Activated CD4-positive, alpha-beta T cell treated with anti-CD3 and anti-CD28 coated beads, Interleukin-2, amount 50 U/mL, for 4 hours (primary cell): ENCODE measurements around the gene KCNMB4.
"Not testable (repeated sequence)": the region's sequence is repeated elsewhere in the genome, so short reads cannot be mapped to it uniquely, and the experiment has no call there.

ENCODE experiments used
- DNase-seq, 2 experiments: peaks; one replicate each; pipeline ENCODE4 v3.0.0-alpha.2; 2020

The KCNMB4 gene

DNA sequence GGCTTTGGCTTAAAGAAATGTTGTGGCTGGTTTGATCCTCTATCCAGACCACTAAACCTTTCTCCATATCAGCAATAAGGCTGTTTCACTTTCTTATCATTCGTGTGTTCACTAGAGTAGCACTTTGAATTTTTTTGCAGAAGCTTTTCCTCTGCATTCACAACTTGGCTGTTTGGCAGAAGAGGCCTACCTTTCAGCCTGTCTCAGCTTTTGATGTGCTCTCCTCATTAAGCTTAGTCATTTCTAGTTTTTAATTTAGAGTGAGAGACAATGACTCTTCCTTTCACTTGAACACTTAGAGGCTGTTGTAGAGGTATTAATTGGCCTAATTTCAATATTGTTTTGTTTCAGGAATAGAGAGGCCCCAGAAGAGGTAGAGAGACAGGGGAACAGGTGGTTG lies 13.8 kb downstream of the KCNMB4 start:
- DNase-seq: no peak

DNA sequence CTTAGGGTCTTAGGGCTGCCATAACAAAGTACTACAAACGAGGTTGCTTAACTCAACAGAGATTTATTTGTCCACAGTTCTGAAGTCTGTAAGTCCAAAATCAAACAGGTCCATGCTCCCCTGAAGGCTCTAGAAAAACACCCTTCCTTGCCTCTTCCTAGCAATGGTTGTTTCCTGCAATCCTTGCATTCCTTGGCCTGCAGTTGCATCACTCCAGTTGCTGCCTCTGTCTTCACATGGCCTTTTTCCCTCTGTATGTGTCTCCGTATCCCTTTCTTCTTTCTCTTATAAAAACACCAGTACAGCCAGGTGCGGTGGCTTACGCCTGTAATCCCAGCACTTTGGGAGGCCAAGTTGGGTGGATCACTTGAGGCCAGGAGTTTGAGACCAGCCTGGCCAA lies 17.4 kb downstream of the KCNMB4 start:
- no peak for DNase-seq

DNA sequence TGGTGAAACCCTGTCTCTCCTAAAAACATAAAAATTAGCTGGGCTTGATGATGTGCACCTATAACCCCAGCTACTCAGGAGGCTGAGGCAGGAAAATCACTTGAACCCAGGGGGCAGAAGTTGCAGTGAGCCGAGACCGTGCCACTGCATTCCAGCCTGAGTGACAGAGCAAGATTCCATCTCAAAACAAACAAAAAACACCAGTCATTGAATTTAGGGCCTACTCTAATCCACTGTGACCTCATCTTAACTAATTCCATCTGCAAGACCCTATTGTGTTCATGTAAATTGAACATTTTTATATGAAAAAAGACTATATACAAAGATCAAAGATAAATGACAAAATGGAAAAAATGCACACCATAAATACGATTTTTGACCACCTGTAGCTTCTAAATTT lies 17.8 kb downstream of the KCNMB4 start:
- no peak for DNase-seq

DNA sequence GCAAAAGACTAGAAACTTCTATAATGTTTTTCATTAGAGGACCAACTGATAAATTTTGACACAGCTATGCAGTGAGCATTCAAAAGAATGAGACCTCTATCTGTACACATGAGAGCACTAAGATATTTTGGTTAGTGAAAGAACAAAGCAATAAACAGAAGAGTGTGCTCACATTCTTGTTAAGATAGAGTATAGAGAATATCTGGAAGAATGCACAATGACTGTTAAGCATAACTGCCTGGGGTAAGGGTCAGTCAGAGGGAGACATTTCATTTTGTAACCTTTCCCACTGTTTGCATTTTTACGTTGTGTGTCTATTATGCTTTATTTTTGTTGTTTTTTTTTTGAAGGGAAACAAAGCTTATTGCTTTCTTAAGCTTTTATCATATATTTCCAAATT lies 20.7 kb downstream of the KCNMB4 start:
- DNase-seq: no peak

DNA sequence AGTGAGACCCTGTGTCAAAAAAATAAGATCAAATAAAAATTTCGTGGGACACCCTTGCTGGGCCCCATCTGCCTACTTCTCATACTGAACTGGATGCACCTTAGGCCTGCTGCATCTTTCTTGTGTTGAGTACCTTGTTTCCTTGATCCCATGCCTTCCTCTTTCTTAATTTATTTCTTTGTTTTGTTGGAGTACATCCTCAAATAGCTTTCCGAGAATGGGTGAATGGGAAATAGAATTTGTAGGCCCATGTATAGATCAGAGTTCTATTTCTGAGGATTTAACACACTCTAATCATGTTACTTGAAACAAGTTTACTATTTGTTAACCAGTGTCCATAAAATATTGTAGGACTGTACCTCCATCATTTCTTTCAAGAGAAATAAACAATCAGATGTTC lies 23.6 kb downstream of the KCNMB4 start:
- no peak for DNase-seq

DNA sequence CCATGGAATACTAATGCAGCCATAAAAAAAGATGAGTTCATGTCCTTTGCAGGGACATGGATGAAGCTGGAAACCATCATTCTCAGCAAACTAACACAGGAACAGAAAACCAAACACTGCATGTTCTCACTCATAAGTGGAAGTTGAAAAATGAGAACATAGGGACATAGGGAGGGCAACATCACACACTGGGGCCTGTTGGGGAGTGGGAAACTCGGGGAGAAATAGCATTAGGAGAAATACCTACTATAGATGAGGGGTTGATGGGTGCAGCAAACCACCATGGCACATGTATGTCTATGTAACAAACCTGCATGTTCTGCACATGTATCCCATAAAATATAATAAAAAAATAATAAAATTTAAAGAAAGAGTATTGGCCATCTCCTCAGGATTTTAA lies 26.5 kb downstream of the KCNMB4 start:
- DNase-seq: not testable (repeated sequence)

DNA sequence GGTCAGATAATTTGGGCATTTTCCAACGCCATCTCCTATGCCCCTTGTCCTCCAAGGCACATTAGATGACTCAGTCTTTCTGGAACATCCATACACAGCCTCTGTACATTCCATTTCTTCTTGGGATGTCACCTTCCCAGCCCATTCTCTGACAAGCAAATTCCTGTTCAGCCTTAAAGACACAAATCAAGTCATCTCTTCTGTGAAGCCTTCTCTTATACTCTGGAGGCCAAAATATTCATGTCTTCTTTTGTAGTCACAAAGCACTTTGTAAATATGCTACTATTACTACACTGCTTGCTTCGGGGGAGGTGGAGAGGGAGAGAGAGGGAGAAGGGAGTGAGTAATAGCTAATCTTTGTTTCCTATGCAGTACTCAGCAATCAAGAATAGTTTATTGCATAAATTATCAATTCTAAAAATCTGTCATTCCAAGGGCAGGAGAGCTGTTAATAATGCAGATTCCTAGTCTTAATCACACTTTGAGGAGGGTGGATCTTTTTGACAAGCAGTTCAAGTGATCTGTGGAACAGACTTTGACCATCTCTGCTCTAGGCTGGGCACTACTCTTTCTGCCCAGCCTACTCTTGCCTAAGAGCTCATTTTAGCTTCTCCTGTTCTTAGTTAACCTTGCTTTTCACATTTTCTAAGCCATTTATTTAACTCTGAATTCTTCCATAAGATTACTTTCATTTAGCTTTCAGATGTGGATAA lies 27.9 kb downstream of the KCNMB4 start:
- DNase-seq: no peak

DNA sequence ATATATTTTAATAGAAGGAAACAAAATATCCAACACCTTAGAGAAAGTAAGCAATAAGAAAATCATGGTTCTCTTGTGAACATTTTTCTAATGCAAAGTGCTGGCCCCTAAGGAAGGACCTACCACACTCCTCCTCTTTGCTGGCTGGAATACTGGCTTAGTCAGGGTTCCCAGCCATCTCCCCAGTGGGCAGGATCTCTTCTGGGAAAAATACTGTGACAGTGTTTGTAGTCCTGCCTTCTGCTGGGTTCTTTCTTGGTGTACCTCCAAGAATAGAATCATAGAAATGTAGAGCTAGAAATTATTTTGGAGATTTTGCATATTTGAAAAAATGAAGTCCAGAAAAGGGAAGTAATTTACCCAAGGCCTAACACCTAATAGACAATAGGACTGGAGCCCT lies 31.9 kb downstream of the KCNMB4 start:
- no peak for DNase-seq

DNA sequence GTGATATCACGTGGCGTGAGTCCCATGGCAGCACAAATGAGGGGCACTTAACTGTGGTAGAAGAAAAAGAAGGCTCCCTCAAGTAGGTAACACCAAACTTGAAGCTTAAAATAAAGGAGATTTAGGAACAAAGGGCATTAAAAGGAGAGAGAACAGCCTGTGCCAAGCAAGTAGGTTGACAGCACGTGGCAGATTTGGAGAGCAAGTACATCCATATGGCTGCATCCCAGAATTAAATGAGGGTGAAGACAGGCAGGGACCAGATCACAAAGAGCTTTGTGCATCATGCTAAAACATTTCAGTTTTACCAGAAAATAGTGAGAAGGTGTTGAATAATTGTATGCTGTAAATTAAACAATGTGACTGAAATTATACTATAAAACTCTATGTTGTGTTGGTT lies 32.8 kb downstream of the KCNMB4 start:
- DNase-seq: no peak

DNA sequence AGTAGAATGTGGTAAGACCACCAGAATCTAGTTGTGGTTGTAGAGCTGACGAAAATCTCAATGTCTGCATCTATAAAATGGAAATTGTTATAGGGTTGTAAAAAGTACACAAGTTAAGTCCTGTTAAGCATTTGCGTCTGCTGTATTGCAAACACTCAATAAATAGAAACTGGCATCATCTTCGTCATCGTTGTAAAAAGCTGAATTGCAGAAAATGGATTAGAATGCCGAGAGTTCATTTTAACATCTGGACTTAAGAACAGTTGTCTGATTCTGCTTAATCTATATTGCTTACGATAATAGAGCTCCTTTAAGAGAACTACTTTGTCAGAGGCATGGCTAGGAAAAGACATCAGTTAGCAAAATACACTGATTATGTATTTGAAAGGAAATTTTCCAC lies 33.2 kb downstream of the KCNMB4 start:
- DNase-seq: no peak

DNA sequence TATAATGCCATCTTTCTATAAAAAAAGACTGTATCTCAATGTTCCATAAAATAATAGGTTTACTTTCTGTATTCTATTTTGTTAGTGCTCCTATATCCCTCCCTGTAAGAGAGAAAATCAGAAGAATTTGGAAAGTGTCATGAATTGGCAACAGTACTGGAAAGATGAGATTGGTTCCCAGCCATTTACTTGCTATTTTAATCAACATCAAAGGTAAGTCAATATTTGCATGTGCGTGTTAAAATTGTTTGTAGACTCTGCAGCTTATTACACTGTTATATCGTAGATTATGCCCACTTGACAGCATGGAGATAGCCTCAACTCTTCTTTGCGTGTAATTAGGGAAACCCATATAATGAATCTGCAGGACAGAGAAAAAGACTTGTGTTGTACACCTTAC lies 34.0 kb downstream of the KCNMB4 start:
- no peak for DNase-seq

DNA sequence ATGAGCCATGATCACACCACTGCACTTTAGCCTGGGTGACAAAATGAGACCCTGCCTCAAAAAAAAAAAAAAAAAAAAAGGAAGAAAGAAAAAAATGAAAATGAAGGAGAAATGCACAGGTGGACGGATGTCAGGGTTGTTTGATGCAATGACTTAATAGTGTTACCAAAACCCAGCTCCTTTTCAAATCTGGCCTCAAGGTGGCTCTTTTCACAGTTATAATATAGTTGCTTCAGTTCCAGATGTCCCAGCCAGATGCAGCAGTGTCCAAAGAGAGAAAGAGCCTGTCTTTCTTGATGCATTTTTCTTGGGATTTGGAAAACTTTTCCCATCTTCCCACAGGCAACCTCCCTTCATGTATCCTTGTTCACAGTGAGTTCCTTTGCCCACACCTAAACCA lies 36.5 kb downstream of the KCNMB4 start:
- no peak for DNase-seq

DNA sequence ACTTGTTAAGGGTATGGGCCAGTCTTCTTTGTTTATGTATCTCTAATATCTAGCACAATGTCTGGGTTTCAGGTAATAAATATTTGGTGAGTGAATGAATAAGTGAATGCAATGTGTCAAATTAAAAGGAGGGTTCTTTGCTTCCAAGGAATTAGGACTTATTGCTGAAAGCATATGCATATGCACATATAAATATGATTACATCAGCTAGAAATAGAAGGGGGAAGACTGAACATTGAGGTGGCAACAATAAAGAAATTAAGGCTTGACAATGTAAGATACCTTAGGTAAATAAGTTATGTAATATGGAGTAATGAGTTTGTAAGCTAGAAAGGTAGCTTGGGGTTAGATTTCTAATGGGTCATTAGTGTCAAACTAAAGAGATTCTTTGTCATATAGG lies 37.7 kb downstream of the KCNMB4 start:
- no peak for DNase-seq

DNA sequence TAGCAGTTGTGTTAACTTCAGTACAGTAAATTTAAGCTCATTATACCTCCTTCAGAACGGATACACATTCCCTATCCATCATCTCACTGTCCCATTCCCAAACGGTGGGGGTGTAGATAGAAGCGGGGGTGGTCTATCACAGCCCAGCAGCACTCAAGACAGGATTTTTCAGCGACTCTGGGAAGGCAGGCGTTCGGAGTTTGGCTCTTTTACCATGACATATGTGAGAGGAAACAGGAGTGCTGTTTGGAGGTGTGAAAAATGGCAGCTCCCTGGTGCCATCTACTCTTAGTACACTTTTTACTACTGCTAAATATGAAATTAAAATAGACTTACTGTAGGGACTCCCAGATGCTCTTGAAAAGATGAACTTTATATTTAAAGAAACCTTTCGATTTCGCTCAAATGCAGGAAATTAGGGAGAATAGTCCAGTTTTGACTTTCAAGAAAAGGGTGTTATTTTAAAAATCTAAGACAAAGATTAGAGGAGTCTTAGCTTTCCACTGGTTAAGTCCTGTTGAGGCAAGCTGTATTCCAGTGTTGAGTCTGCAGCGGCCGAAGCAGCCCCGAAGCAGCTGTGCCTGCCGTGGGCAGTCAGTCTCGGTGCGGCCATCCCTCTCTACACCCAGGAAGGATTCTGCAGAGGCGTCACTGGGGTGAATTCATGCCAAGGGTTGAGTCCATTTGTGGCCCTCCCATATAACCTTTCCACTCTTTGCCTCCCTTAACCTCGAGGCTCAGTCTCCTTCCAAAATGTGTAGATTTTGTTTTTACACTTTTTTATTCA lies 42.1 kb downstream of the KCNMB4 start:
- no peak for DNase-seq

DNA sequence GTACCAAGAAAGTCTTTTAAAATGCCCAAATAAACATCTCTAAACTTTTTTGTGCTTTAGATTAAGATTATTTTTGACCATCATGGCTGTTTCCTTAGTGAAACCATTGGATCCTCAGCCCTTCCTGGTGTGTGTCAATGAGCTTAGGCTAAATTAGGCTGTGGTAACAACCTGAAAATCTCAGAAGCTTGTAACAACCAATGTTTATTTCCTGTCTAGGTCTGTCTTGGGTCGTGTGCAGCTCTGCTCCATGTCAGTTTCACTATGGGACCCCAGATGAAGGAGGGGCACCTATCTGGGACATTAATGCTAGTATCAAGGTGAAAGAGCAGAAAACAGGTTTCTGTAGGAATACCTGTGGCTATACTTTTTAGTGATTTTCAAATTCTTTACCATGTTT lies 49.9 kb downstream of the KCNMB4 start:
- no peak for DNase-seq

DNA sequence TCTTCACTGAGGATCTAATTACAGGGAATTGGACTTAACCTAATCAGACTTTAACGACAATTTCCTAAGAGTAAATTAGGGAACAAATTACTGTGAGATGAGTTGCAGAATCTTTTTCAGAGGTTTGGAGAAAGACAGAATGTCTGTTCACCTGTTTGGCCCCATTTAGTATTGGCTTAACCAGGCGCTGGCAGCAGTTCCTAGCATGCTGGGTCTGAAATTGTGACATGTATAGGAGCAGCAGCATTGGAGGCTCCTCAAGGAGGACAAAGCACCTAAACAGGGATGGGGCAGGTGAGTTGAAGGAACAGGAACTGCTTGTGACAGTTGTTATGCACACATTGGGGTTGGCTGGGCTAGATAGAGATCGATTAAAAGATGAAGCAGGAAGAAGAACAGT lies 51.0 kb downstream of the KCNMB4 start:
- no peak for DNase-seq

DNA sequence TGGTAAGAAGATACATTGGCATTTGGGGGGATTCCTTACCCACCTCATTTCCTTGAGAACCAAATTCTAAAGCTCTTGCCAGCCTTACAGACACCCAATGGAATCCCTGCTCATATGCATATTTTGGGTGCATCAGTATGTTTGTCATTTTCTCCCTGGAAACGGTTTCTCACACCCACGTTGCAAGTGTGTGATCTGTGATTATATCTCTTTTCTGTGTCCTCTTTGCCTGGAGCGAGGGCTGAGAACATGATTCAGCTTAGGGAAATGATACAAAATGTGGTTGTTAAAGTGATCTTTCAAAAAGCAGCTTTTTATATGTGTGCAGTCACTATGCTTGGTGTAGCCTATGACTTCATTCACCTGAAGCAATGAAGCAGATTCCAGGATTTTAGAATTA lies 52.0 kb downstream of the KCNMB4 start:
- DNase-seq: no peak

DNA sequence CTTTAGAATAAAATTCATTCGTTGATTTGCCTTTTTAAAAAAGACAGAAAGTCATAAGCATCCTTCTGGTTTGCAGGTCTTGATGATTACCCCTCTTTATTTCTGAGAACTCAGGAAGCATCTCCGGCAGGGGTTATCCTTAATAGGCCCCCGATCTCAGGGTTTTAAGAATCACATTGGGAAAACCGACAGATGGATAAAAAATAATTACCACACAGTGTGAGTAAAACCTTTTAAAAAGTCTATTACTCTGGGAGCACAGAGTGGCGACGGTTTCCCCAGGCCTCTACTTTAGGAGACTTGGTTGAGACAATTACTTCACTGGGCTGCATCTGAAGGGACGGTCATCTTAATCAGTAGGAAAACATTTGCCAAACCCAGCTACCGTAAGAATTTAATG lies 56.5 kb downstream of the KCNMB4 start:
- DNase-seq: no peak

DNA sequence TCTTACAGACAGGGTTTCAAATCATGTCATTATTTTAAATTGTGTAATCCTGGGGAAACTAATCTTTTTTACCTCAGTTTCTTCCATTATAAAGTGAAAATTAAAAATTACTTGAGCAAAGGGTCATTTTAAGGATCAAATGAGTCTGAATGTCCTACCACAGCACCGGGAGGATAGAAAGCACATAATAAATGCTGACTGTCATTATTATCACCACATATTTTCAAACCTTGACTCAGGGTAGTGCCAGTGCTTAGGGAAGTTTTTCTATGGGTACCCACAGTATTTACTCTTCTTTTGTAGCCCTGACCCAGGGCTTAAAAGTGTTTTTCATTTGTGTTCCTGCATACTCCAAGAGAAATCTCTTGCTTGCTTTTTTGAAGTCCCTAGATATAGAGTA lies 60.5 kb downstream of the KCNMB4 start:
- DNase-seq: no peak

DNA sequence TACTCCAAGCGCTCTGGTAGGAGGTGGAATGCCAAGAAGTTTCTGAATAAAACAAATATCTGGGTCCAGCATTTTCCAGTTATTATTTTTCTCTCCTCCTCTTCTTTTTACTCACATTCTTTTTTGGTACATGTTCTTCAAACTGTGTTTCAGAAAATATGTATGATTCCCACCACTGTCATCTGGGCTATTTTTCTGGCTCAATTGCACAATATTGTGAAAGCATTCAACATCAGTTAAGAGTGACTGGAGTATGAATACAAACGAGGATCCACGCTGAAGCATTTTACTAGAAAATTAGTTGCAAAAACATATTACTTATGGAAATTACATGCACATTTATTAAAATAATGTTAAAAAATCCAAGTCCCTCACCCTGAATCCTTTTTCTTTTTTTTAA lies 61.5 kb downstream of the KCNMB4 start:
- DNase-seq: no peak

DNA sequence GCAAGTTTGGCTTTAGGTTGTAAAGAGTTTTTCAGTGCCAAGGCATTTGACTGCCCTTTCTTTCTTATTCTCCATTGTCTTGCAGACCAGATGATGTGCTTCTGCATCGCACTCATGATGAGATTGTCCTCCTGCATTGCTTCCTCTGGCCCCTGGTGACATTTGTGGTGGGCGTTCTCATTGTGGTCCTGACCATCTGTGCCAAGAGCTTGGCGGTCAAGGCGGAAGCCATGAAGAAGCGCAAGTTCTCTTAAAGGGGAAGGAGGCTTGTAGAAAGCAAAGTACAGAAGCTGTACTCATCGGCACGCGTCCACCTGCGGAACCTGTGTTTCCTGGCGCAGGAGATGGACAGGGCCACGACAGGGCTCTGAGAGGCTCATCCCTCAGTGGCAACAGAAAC lies 64.3 kb downstream of the KCNMB4 start:
- no peak for DNase-seq

DNA sequence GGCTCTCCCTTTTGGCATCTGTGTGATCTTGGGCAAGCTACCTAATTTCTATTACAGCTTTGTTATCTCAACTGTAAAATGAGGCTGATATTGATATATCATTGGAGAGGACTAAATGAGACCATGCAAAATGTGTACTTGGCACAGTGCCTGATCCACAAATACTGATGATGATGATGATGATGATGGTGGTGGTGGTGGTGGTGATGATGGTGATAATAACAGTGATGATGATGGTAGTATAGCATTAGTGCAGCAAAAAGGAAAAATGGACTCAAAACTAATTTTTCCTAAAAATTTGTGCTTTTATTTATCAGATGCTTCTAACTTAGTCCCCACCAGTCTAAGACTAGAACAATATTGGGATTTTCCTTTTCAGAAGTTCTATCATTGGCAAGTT lies 70.7 kb downstream of the KCNMB4 start:
- no peak for DNase-seq

DNA sequence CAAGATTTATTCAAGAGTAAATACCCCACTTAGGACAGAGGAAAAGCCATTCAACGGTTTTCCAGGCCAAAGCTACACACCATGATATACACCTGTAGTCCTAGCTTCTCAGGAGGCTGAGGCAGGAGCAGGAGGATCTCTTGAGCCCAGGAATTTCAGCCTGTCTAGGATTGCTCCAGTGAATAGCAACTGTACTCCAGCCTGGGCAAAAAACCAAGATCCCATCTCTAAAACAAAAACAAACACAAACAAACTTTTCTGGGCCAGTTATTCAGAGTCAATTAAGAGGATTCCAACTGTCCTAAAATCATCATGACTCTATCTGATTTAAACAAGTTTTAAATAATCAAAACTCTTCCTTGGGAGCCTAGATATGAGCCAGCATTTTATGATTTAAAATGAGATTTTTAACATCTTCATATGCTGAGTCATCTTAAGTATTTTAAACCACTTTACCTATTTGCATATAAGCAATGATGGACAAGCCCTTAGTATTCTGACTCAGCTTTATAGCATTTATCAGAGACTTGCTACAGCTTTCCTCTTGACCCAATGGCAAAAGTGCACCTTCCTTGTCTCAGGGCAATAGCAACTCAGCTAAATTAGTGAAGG lies 77.1 kb downstream of the KCNMB4 start:
- no peak for DNase-seq

DNA sequence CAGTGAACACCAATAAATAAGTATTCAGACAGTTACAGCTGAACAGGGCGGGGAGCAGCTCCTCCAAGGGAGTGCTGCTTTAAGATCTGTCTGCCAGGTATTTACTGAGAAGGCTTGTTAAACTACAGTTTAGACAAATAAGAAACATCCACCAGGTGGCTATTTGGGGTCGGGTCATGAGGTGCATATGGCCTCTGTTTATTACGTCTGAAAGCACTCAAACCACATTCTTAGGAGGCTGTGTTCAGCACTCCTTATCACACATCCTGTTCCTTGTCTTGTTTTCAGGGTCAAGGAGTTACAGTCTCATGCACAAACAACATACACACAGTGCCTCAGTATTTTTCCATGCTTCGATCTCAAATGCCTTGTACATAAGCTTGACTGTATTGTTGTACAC lies 78.8 kb downstream of the KCNMB4 start:
- DNase-seq: no peak
